Activated CD8-positive, alpha-beta memory T cell treated with anti-CD3 and anti-CD28 coated beads, Interleukin-2, amount 50 U/mL, for 1 hour (primary cell): Measurements from ENCODE around the gene C11orf65.
A peak's percentile ranks its signal among the peaks of the same experiment; 100 is the strongest.

Experiments used
- DNase-seq: peaks from one replicate; pipeline ENCODE4 v3.0.0-alpha.2; 2020; ENCODE audit errors: extremely low read depth

C11orf65 gene, protein sequence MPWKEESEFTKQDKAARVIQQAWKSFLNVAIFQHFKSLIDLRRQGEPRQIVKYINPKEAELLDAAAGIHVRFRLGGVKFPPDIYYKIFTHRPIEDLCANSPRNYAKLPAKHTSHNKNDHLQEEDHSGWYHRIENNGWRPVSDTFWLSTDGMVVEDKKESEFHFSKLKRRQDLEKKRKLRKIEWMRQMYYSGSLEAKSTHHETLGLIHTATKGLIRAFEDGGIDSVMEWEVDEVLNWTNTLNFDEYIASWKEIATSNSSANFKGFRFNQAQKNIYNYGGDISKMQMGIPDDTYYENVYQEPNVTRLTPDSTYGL

DNA sequence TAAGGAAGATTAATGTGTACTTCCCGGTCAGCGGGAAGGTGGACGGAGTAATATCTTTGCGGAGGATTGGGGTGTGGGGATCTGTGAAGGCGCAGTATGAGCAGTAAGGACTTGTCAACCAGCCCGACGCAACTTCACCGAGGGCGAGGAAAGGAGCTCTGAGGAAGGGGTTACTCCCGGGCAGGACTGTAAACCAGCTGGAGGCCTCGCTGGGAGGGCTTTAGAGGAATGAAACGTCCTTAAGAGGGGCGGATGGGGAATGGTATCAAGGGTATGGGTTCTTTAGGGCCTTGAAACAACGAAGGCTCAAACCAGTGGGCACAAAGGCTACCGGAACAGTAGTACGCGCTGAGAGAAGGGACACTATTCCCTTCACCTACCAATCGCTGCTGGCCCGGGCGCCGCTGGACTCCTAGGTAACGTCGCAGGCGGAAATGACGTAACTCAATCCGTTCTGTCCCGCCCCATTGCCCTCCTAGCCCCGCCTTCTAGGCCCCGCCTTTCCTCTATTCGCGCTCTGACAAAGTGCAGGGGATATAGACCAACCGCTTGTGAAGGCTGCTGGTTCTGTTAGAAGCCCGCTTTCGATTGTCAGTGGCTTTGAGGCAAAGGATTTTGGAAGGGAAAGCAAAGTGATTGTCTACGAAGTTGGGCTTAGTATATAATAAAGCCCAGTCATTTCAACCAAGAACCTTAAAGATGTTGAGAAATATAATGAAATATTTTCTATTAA, at the start of gene C11orf65:
C11orf65 (minus strand) TSS at position 439 of the 733 bp plus-strand sequence. CDS start 5,970 bp downstream, outside the sequence.
- peak; percentile 86 for DNase-seq

DNA sequence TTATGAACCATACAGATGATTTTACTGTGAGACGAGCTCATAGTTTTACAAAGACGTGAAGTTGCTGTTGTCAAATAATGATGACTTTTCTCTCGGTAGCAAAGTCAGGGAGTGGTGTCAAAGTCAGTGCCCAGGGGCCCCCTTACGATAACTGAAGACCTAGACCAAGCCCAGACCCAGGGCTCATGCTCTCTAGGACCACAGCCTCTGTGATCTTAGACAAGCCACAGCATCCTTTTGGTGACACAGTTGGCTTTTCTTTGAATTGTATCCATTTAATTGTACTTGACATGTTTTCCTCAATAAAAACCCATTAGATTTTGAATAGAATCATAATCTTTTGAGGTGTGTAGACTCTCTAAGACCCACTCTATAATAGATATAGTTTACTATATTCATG, 48.8 kb upstream of the C11orf65 start:
- DNase-seq: no peak

DNA sequence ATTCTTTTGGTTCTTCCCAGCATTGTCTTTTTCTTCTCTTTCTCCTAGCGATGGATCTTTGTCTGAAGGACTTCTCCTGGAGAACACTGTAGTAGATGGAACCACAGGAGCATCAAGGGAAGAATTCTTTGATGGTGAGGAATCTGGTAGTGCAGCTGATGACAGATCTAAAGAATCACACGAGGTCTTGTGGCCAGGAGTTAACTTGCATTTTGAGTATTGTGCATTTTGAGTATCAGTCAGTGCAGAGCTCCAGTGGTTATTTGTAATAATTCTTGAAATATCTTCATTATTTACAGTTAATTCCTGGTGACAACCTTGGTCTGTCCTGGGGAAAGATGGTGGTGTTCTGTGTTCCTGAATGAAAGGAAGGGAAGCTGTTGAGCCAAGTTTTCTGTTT, 45.4 kb upstream of the C11orf65 start:
- no peak for DNase-seq

DNA sequence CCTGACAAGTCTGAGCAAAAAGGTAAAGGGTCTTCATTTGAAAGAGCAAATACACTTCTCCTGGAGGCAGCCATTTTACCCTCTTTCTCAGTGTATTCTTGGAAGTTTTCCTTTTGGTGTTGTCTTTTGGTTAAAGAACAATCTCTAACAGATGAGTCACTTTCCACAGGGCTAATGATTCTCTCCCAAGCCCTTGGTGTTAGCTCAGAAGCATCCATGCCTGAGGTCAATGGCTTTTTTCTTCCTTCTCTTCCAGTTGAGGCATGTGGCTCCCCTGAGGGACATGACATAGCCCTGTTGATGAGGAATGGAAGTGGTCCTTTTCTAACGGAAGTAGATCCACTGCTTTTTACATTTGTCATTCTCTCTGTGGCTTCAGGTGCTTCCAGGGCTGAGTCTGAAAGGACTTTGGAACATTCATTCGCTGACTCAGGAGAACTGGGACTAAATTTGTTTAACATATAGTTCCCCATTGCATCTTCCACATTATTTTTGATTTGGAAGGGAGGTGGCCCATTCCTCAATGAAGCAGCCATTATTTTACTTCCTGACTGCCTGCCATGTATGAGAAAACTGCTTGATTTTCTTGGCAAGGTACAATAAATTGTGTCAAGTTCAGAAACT, 44.6 kb upstream of the C11orf65 start:
- no peak for DNase-seq

DNA sequence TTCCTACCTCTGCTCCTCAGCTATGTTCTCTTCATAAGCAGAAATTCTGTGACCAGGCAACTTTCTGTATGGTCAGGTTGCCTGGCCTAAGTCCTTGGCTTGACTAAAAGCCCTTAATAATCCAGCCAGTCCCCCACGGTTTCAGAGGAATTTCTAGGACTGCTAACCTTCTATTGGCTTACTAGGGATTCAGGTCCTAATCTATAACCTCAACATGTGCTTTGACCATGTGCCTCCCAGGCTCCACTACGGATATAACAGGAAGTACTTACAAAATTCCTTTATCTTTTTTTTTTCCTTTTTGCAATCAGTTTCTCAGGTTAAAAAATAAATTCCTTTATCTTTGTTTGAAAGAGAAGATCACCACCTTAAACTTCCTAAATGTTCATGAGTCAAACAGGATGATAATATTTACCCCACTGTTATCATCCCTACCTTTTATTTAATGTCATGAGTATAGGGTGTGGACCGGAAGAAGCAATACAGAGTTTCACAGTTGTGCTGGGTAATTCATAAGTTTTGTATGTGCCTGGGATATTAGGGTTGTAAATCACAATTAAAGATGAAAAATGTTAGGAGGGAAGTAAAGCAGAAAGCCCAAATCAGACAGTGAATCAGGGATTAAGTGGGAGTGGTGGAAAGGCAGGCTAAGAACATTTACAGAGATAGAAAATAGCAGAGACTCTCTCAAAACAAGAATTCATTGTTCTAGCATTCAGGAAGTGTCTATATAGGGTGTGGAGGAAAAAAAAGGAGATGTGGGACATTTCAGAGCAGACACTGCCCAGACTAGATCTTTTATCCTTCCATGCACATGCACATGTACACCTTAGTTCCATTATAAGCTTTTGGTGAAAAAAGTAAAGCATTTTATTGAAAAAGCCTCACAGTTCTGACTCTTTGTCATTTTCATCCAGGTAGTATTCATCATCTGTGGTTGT, 41.6 kb upstream of the C11orf65 start:
- DNase-seq: no peak

DNA sequence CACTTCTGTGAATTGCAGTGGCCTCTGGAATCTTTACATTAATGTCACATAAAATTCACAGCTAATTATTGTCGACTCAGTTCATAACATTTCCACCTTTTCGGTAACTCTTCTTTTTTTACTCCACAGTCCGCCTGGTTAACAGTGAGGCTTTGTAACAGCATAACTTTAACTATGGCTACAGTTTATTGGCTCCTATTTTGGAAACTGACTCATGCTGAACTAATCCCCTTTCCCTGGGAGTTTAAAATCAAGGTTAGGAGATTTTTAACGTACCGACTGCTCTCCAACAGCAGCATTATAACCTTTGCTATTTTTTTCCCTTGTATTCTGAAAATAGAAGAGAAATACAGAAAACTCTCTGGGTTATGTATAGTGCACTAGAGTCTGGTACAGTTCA, 34.1 kb upstream of the C11orf65 start:
- DNase-seq: no peak

DNA sequence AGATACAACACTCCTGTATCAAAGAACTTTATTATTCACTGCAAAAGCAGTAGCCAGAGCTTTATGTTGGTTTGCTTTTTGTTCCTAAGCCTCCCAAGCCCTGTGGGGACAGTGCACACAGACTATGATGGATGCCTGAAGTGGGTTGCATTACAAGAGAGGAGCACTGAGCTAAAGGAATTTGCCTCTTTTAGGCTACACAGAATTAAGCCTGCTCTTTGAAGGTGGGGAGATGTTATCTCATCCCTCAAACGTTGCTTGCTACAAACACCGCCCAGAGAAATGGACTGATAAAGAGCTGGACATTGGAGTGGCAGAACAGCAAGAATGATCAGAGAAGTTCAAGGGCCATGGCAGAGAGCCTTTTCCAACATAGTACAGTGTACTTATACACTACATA, 33.4 kb upstream of the C11orf65 start:
- DNase-seq: no peak

DNA sequence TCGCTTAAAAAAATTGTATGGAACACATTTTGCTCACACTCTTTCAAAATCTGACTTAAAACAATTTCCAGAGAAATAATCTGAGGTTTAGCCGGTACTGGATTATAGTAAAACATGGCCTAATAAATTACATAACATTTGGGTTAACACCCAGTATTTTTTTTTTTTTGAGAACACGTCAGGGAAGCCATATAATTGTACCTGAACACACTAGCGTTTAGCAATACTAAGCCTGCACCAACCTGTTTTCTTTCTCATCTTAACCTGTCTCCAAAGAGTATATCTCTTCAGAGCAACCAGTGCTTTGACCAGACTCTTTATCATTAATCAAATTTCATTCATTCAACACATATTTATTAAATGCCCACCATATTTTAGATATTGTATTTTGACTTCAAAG, 32.8 kb upstream of the C11orf65 start:
- no peak for DNase-seq

DNA sequence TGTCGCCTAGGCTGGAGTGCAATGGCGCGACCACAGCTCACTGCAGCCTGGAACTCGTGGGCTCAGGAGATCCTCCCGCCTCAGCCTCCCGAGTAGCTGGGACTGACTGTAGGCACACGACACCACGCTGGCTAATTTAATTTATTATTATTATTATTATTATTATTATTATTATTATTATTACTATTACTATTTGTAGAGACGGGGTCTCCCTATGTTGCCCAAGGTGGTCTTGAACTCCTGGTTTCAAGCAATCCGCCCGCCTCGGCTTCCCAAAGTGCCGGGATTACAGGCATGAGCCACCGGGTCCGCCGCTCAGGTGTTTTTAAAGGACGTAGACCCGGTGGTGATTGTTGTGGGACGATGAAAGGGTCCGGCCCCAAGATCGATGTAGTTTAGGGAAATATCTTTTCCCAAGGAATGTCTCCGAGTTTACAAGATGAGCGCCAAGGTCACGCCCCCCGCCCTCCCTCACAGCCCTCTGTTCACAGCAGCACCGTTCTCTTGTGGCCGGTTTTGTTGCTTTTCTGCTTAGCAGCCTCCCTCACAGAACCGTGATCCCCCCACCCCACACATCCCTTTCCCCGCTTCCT, 31.6 kb upstream of the C11orf65 start:
- no peak for DNase-seq

DNA sequence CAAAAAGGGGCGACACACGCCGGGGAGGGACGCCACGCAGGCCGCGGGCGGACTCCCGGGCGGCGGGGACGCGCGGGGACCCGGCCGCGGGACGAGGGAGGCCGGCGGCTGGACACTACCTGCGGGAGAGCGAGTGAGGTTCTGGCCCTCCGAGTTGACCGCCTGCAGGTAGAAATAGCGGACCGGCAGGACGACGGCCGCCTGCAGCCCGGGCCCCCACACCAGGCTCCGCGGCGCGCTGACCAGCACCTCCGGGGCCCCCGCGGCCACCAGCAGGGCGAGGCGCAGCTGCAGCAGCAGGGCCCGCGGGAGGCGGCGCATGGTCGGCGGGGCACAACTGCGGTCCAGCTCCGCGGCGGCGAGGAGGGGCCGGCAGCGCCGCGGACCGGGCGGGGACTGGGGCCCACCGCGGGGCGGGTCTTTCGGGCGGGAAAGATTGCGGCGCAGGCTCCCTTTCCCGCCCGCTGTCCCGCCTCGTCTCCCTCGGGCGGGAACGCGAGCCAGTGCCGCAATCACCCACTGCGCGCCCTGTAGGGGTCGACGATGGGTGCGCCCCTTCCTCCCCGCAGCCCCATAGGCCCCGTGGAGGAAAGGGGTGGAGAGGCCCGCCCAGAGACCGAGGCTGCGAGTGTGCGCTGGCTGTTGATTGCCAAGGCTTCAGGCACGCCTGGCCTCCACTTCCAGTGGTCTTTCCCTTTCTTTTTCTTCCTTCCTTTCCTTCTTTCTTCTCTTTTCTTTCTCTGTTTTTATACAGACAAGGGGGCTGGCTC, 30.9 kb upstream of the C11orf65 start, which contains the start of gene POGLUT3:
POGLUT3 (minus strand) TSS at position 339 of the 770 bp plus-strand sequence; CDS start at position 321, 18 bp downstream.
- no peak for DNase-seq

DNA sequence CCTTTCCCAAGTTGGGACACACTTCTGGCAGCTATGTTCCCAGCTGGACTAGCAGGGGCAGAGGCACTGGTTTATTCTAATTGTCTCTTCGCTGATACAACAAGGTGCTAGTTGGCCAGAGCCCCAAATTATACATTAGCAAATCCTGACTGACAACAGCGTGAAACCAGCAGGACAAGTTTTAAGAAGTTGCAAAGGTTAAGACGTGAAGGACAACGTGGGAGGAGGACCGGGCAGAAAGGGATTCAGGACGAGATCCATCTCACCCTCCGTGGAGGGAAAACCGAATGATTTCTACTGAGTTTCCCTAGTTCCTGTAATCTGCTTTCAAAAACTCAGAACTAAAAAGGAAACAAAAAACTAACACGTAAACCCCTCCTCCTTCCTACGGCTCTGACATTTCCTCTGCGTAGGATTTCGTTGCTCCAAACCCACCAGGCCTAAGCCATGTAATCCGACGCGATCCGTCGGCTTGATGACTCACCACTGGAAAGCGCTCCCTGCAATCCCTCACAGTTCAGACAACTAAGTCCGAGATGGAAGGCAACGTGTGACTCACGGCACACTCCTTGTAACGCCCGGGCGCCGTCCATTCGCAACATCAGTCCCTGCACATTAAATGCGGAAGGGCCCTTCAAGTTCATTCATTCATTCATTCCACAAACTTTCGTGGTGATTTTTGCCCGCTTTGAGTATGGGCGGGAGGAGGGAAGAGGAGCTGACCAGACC, 30.2 kb upstream of the C11orf65 start:
- peak; percentile 50 for DNase-seq

DNA sequence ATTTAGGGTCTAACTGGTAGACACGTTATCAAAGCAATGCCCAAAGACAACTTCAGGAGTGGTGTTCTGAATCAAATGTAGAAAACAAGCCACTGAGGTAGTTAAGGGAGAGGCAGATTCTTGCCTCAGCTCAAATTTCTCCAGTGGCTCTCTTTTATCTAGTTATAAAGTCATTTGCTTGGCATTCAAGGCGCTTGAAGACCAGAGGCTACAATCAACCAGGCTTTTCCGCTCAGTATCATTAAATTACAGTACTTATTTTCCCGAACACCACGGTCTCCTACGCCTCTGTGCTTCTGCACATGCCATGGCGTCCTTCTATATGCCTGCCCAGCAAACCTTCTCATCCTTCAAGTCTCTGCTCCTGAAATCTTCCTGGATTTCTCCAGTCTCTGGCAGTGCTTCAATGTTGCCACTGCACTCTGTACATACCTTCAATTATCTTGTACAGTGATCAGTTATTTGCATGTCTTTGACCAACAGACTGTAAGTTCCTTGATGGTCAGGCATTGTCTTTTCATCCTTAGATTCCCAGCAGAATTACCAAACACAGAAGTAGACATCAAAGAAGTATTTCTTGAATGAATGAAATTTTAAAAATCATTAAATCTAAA, 29.4 kb upstream of the C11orf65 start:
- DNase-seq: no peak

DNA sequence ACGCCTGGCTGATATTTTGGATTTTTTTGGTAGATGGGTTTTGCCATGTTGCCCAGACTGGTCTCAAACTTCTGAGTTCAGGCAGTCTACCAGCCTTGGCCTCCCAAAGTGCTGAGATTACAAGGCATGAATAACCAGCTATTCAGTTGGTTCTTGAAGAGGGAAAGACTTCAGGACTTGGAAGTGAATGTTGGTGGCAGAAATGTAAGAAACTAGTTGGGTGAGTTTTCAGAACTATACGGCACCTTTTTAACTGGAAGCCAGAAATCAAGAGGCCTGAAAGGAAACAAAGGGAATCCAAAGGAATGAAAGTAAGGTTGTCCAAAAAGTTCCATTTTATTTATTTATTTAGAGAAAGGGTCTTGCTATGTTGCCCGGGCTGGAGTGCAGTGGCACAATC, 28.0 kb upstream of the C11orf65 start:
- no peak for DNase-seq

DNA sequence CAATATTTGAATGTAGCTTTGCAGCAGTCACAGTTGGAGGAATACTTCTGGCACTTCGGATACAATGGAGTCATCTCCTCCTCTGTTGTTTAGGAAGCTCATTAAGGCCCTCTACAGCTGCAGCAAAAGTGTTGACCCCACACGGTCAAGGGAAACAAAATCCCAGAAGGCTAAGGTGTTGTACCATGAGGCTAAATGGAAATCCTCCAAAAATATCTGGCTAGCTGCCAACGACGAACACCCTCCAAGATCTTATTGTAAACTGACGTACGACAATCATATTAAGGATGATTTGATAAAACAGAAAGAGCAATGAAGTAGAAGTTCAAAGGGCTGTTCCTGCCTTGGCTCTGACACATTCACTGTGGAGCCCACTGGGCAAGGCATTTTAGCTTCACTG, 26.9 kb upstream of the C11orf65 start:
- no peak for DNase-seq

DNA sequence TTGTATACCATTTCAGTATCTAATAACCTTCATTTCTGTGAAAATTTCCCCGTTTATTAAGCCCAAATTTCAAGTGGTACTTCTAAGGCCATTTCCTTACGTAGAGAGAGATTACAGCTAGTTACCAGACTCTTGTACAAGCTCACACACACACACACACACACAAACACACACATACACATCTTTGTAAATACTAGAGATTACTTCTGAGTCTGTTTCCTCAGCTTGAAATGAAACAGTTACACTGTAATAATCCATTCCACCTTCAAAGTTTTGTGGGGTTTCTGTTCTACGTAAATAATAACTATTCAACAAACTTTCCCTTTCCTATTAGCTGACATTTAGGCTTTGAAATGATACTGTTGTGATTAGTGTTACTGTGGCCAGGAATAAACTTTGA, 24.6 kb upstream of the C11orf65 start:
- no peak for DNase-seq

DNA sequence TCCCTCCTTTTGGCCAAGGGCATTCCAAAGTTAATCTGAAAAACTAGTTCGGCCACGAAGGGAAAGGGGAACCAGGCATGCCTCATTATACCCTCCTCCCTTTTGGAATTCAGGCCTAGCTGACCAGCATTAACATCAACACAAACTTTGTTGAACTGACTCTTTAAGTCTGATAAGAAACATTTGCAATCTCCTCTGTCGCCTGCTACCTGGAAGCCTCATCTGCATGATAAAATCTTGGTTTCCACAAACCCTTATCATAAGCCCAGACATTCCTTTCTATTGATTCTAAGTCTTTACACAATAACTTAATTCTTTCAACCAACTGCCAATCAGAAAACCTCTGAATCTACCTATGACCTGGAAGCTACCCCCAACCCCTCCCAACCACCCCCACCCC, 19.5 kb upstream of the C11orf65 start:
- DNase-seq: no peak

DNA sequence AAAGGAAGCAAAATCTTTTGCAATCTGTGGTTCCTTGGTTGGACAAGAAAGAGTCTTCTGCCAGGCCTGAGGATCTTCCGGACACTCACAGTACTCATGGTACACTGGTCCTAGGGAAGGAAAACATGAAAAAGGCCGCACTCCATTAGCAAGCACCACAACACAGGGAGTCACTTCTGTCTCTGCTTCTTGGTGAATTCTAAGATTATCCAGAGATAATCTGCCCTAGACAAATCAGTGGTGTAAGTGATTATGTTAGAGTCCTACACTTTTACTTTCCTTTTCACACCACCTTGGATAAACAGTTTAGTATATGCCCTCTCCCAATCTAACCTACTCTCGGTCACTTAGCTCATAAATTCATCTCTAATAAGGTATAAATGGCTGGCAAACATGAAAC, 19.0 kb upstream of the C11orf65 start:
- DNase-seq: no peak

DNA sequence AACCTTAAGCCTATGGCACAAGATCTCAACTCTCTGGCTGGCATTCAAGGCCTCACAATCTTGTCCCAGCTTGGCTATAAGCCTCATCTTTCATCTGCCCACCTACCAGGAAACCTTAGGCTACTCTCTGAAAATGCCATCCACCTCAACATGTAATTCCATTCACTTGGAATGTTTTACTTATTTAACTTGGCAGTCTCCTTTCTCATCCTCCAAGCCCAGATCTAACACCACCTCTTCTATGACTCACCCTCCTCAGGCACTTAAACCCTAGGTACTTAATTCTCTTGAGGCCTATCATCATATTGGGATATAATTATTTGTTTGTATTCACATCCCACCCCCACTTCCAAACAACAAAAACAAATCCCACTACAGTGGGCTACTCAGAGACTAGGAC, 15.8 kb upstream of the C11orf65 start:
- DNase-seq: no peak

DNA sequence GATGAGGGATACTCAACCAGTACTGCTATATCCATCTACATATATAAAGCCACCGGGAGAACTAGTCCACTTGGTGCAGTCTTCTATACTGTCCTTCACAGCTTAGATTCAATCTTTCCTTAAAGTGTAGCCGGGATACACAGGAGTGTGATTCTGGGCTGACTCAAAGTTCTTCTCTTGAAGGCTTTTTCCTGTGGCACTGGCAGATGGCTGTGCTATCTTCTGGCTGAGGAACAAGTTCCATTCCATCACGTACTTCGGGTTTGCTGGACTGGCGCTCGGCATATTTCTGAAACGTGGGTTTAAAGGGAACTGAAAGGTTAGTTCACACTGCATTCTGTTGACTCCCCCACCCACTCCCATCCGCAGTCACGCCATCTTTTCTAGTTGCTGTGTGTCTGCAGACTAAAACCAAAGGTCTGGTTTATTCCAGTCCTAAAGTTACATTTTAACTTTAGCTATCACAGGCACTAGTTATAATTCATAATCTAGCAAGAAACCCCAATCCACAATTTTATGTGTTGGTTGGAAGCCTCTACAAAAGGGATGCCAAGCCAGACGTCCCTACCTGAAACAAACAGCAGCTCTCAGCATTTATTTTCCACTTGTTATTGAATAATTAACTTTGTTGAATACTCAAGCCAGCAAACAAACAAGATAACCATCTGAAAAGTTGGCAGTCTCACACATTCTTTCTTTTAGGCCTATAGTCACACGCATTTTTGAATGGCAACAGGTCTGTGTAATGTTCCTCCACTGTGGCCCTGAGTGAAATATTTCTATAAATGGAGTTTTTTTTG, 7.5 kb upstream of the C11orf65 start:
- no peak for DNase-seq
